RPMI7951 (cell line): Measurements from ENCODE around the gene RTN3. TPM values are rescaled to one million over a fixed set of nuclear protein-coding genes. Genes with fewer than 3 reads are reported as not detected.
"Not testable (repeated sequence)": the region's sequence is repeated elsewhere in the genome, so short reads cannot be mapped to it uniquely, and the experiment has no call there.

Experiments
- DNase-seq: peaks from one replicate; pipeline ENCODE4 v3.0.0-alpha.2; 2012; ENCODE audit warnings: low read depth
- total RNA-seq: library from RNA; depleted of rRNA; stranded (reverse); fragments of >200 nt; shearing (Covaris generic); gene quantifications from 2 replicates; pipeline ENCODE4 v1.2.3, GENCODE V29; 2014; rRNA removed

The RTN3 gene, protein sequence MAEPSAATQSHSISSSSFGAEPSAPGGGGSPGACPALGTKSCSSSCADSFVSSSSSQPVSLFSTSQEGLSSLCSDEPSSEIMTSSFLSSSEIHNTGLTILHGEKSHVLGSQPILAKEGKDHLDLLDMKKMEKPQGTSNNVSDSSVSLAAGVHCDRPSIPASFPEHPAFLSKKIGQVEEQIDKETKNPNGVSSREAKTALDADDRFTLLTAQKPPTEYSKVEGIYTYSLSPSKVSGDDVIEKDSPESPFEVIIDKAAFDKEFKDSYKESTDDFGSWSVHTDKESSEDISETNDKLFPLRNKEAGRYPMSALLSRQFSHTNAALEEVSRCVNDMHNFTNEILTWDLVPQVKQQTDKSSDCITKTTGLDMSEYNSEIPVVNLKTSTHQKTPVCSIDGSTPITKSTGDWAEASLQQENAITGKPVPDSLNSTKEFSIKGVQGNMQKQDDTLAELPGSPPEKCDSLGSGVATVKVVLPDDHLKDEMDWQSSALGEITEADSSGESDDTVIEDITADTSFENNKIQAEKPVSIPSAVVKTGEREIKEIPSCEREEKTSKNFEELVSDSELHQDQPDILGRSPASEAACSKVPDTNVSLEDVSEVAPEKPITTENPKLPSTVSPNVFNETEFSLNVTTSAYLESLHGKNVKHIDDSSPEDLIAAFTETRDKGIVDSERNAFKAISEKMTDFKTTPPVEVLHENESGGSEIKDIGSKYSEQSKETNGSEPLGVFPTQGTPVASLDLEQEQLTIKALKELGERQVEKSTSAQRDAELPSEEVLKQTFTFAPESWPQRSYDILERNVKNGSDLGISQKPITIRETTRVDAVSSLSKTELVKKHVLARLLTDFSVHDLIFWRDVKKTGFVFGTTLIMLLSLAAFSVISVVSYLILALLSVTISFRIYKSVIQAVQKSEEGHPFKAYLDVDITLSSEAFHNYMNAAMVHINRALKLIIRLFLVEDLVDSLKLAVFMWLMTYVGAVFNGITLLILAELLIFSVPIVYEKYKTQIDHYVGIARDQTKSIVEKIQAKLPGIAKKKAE
- 109 and 114 TPM in 2 replicates for total RNA-seq

DNA sequence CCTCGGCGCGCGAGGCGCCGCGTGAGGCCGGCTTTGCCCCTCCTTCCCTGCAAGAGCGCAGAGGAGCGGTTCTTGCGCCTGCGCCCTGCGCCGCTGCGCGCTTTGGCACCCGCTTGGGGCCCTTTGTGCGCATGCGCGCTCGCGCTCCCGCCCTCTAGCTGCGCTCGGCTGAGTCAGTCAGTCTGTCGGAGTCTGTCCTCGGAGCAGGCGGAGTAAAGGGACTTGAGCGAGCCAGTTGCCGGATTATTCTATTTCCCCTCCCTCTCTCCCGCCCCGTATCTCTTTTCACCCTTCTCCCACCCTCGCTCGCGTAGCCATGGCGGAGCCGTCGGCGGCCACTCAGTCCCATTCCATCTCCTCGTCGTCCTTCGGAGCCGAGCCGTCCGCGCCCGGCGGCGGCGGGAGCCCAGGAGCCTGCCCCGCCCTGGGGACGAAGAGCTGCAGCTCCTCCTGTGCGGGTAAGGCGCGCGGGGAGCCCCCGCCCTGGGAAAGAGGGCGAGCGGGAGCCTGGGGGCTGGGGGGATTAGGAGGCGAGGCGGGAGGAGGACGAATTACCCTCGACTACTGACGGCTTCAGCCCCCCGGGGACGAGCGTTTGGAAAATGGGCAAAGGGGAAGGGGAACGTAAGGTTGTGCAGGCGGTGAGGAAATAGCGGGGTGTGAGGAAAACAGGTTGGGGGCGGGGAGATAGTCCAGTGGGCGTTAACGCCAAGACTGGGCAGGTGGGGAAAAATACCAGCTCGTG, at the start of gene RTN3:
TSS of gene RTN3 (plus strand) at position 180 of the 745 bp plus-strand sequence. CDS start at position 317, 137 bp downstream.
- DNase-seq, result peak; percentile 95

DNA sequence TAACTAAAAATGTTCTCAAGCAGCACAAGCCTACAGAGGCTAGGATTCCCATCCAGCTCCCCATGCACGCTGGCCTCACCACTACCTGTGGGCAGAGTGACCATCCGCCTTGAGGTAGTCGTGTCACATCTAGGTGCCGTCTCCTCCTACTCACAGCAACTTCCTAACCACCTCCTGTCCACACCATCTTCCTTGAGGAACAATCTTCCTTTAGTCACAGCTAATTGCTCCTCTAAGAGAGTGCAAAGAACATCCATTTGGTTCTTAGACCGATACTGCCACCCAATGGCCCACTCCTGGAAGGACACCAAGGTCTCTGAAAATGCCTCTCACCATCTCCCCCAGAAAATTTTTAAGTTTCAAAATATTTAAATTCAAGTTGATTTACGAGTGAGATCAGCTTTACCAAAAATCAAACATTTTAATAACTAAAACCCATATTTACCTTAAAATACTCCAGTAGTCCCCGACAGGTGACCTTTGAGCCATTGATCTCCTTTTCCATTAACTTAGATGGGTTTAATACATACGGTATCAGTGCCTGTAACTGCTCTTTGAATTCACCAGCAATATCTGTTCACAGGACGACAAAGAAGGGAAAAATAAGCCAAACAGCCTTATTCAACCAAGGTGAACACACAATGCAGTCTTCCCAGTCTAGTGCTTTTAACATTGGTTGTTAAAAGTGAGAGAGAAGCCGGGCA, 45.4 kb upstream of the RTN3 start:
- DNase-seq, result peak; percentile 45

GRCh38 chr11:63638436-63638835, 42.9 kb upstream of the RTN3 start:
- not testable (repeated sequence) for DNase-seq

DNA sequence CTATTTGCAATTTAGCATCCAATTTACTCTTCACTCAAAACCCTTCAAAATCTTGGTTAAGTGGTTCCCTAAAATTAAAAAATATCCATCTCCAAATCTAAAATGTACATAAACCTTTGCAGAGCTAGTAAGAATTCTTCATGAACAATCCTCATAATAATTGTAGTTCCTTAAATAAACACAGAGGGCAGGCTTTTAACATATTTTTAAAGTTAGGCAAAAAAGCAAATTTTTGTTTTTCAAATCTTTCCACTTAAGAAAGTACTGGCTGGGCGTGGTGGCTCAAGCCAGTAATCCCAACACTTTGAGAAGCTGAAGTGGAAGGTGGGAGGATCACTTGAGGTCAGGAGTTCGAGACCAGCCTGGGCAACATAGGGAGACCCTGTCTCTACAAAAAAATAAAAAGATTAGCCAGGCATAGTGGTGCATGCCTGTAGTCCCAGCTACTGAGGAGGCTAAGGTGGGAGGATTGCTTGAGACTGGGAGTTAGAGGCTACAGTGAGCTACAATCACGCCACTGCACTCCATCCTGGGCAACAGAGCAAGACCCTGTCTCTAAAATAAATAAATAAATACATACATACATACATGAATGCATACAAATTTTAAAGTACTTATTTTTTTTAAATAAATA, 42.0 kb upstream of the RTN3 start:
- DNase-seq, result peak; percentile 10

- DNase-seq, result peak; percentile 8
These were observed 39.6 kb upstream of the RTN3 start for GRCh38 chr11:63641727-63642126.

DNA sequence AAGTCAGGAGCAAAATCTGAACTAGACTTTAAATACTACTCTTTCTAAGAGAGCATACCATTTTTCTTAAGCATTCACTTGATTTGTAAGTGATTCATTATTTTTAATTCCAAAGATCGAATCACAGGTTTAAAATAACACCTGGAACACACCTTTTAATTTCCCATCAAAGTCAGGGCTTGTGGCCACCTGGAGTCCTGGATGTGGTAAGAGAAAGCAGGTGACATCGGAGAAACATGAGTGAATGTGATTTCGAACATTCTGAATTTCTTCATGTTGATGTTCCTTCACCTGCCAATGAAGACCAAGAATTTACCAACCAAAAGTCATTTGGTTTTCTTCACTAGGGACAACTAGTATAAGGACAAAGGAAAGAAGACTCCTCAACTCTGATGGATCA, 38.1 kb upstream of the RTN3 start:
- no peak for DNase-seq

GRCh38 chr11:63652671-63653070, 28.6 kb upstream of the RTN3 start:
- no peak for DNase-seq

DNA sequence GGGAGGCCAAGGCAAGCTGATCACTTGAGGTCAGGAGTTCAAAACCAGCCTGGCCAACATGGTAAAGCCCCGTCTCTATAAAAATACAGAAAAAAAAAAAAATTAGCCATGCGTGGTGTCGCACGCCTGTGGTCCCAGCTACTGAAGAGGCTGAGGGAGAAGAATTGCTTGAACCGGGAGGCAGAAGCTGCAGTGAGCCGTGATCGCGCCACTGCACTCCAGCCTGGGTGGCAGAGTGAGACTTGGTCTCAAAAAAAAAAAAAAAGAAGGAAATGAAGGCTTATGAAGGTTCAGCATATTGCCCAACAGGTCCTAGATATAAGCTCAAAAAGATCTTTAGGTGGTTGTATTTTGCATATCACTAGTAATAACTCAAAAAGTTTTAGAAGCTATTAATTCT, 20.3 kb upstream of the RTN3 start:
- no peak for DNase-seq

DNA sequence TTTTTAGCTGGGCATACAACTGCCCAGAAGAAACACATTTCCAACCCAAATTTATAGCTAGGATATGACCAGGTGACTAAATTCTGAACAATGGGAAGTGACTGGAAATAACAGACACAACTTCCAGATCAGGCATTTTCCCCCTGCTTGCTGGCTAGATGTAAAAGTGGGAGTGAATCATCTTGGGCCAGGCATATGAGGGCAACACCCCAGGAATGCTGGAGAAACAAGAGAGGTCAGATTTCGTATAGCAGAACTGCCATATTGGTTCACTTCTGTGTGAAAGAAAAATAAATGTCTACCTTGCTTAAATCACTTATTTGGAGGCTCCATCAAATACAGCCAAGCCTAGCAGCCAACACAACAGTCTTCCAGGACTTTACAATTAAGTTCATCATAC, 17.5 kb upstream of the RTN3 start:
- DNase-seq, result peak; percentile 60

- DNase-seq, result no peak
These were observed 14.4 kb upstream of the RTN3 start for GRCh38 chr11:63666874-63667273.

DNA sequence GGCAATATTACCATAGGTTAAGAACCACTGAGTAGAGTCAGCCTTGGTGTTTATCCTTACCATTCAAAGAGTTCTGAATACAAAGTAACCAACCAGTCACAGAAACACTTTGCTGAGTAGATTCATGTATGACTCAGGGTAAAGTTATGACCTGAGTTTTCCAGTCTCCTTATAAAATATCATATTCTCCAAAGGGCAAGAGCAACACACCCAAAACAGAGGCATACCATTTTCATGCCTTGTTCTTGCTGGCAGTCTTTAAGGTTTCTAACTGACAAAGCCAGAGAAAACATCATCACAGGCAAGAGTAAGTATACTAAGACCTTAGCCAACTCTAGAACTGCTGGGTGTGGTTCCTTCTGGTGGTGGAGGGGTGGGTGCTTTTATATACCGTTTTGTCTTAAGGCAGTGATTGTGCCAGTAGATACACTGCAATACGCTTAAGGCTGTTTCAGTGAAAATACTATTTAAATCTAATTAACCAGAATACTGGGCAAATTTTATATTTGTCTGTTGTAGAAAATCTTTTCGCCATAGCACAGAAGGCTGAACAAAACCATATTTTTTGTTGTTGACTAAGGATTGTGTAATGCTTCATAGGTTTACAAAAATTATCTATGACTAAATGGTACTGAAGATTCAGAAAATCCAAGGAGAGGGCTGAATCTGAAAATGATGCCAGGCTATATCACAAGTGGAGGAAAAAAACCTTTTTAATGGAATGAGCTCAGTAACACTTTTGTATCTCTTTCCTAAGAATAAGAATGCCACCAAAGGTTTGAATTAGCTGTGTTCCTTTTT, 13.1 kb upstream of the RTN3 start:
- DNase-seq, result peak; percentile 87

DNA sequence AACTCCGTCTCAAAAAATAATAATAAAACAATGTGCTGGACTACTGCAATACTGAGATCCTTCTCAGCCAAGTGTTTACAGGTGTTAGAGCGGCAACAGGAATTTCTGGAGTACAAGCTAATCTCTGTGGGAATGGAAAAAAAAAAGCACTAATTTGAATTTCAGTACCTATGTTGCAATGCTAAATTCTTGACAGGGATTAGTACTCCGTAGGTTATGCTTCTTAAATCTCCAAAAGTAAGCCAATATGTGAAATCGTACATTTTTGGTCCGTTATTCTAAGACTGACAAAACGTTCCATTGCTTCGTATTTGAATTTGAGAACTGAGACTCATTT, 11.2 kb upstream of the RTN3 start:
- no peak for DNase-seq

DNA sequence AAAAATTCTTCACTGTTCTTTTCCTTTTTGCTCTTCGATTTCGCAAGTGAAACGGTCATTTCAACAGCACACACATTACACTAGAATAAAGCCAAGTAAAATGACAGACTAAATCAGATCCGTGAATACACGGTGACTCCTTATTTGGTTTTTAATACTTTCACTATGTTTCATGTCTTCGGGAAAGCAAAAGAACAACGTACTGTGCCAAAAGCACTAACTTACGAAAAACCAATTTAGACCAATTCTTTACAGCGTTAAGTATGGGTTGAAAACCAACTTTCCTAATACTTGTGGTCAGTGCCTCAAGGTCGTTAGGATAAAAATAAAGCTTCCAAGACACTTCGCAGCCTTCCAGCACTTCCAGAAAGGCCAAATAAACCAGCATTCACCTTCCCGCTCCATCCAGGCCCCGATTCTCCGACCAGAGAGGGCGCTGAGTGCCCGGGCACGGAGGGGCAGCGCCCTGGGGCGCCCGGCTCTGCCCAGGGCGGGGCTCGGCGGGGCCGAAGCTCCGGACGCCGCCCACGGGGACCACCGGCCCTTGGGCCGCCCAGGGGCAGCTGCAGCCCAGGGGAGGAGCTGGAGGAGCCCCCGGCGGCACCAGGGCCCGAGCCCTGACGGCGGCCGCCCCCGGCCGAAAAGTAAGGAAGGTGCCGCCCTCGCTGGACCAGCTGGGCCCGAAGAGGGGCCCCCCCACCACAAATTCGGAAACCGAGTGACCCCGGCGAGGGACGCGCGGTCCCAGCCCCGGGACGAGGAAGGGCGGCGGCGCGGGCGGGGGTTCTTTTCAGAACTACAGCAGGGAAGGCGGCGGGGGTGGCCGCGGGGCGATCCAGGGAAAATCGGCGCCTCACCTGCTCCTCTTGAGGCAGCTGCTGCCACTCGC, 10.6 kb upstream of the RTN3 start:
- peak; percentile 67 for DNase-seq

- peak; percentile 96 for DNase-seq
These were observed 9.8 kb upstream of the RTN3 start, which contains the start of gene ATL3 for GRCh38 chr11:63671322-63672155. Gene ATL3, minus strand, starts transcription at chr11:63671376. Its CDS starts 41 bp downstream, at chr11:63671335.

DNA sequence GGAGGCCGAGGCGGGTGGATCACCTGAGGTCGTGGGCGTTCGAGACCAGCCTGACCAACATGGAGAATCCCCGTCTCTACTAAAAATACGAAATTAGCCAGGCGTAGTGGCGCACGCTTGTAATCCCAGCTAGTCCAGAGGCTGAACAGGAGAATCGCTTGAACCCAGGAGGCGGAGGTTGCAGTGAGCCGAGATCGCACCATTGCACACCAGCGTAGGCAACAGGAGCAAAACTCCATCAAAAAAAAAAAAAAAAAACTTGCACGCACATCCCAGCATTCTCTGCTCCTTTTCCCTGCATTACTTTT, 9.2 kb upstream of the RTN3 start:
- no peak for DNase-seq

- no peak for DNase-seq
These were observed 8.3 kb upstream of the RTN3 start for GRCh38 chr11:63672936-63673539.

DNA sequence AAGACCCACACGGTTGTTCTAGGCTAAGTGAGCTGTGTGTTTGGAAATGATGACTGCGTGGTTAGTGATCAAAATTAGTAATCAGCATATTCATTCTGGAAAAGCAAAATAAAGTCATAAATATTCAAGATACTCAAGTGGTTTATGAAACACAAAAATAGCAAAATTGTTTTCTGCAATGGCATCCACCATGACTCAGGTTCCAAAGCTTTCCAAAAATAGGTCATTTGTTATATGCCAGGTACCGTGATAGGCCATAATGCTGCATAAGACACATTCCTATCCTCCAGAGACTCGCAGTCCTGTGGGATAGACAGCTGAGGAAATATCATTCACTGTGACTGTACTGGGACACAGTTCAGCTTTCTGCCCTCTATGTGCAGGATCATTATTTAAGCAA, 7.7 kb upstream of the RTN3 start:
- no peak for DNase-seq
